ENCODE measurements around the gene PTPRJ. TPM values are rescaled to one million over a fixed set of nuclear protein-coding genes. Genes with fewer than 3 reads are reported as not detected.

PTPRJ gene
- total and polyA plus RNA-seq, 2 donors (not counting 3 experiments of a cell fraction or from before 2014, with no cell fraction given) = 3.1 to 7.7 TPM

- no peak overlapping the region for H3K4me3 ChIP-seq (replicated peaks in 1 of 3; ENCODE audit: insufficient read depth in 1 of 3, low read depth in 1 of 3, low read length in 3 of 3)
- no peak overlapping the region for H3K4me2 ChIP-seq (ENCODE audit: insufficient read depth, low read length)
- H3K79me2 ChIP-seq (ENCODE audit: control insufficient read depth, insufficient read depth, low read length) = no peaks in the 10 kb centered on the region
- H4K20me1 ChIP-seq (replicated peaks; ENCODE audit: control insufficient read depth, extremely low read depth, insufficient read depth, low read length) = no peaks in the 10 kb centered on the region
- H2AFZ ChIP-seq (ENCODE audit: low read depth, low read length) = no peak overlapping the region
- DNase-seq (ENCODE audit: low read depth, low spot score) (no peak), FAIRE-seq (no peak)
- intact Hi-C loops (cut with micrococcal nuclease) (no loop called here), dilution Hi-C loops (cut with MboI; ENCODE audit: extremely low pct_ligation_motif_present, low sequenced_read_pairs) (no loop called here)
- no peaks in the 10 kb centered on the region for H3K27me3 ChIP-seq (ENCODE audit: control insufficient read depth in 2 of 2, insufficient read depth in 2 of 2, low read length in 2 of 2)
- ChIA-PET POLR2A (no interaction called here), CTCF (interaction anchor here (0.6 to 1.6 kb wide), 4 partner anchors 9 to 51 kb away, joined by 3 to 4 read pairs (median 4); no protein-coding TSS in a partner anchor)
- H3K27ac ChIP-seq (ENCODE audit: insufficient read depth, low read depth, low read length) = no peak overlapping the region
- no peaks in the 10 kb centered on the region for H3K36me3 ChIP-seq (ENCODE audit: control insufficient read depth in 2 of 2, extremely low read depth in 1 of 2, insufficient read depth in 2 of 2, low read length in 2 of 2)
- BruUV-seq (replicated peaks) = no TSS peak
- TF ChIP-seq GATA2 (IDR thresholded peaks at IDR 0.05; ENCODE audit: insufficient read depth, insufficient read length, low read depth, low read length) (no peak), CTCF (IDR thresholded peaks at IDR 0.05; ENCODE audit: extremely low read depth in 1 of 2, insufficient read depth in 1 of 2, low read depth in 1 of 2, low read length in 2 of 2) (no peak), POLR2AphosphoS5 (IDR thresholded peaks at IDR 0.05; ENCODE audit: insufficient read depth, low read depth, low read length) (no peak), JUN (IDR thresholded peaks at IDR 0.05; ENCODE audit: borderline replicate concordance, insufficient read depth, insufficient read length, low read depth) (no peak), POLR2A (IDR thresholded peaks at IDR 0.05; ENCODE audit: low read depth, low read length) (no peak), MAX (IDR thresholded peaks at IDR 0.05; ENCODE audit: insufficient read depth, insufficient read length) (no peak), EZH2 (IDR thresholded peaks at IDR 0.05; ENCODE audit: borderline replicate concordance, low read depth, low read length, severe bottlenecking) (no peak), FOS (IDR thresholded peaks at IDR 0.05; ENCODE audit: borderline replicate concordance, insufficient read depth, low read length) (no peak), MYC (IDR thresholded peaks at IDR 0.05; ENCODE audit: low read depth, low read length) (no peak)
- no peaks in the 10 kb centered on the region for H3K9me3 ChIP-seq (replicated peaks; ENCODE audit: control insufficient read depth, insufficient read depth, low read length)
- no peak overlapping the region for H3K9ac ChIP-seq (replicated peaks; ENCODE audit: extremely low read depth, insufficient read depth, low read length)
- peaks cover 9% of the 10 kb centered on the region for H3K4me1 ChIP-seq (ENCODE audit: control insufficient read depth, extremely low read depth, insufficient read depth, low read length)
- H3K9me1 ChIP-seq (replicated peaks; ENCODE audit: control insufficient read depth, extremely low read depth, insufficient read depth, low read length) = no peaks in the 10 kb centered on the region
Observed at GRCh38 chr11:48033918-48034341, 53.6 kb downstream of the PTPRJ start.

Measured in endothelial cell of umbilical vein (primary cell).